HepG2 (cell line): ENCODE measurements around the gene TBC1D1. TPM values are rescaled to one million over a fixed set of nuclear protein-coding genes. Genes with fewer than 3 reads are reported as not detected.

Experiments
- AKAP8 ChIP-seq: sonication (generic); formaldehyde crosslinking; IDR thresholded peaks from 2 replicates; pipeline ENCODE4 v1.5.1; 2020; ENCODE audit warnings: mild to moderate bottlenecking, missing genetic modification reagents
- BCL6 ChIP-seq: IDR thresholded peaks from 2 replicates; pipeline ENCODE4 v1.6.1; 2016; ENCODE audit warnings: missing genetic modification reagents, missing compliant biosample characterization
- FOXA3 ChIP-seq: IDR thresholded peaks from 2 replicates; pipeline ENCODE4 v1.6.1; 2016; ENCODE audit warnings: missing genetic modification reagents, missing compliant biosample characterization
- HNRNPK ChIP-seq: fragments of 200-400 bp; formaldehyde crosslinking; IDR thresholded peaks from 2 replicates; pipeline ENCODE4 v1.6.1; 2018; ENCODE audit warnings: low read length, low read depth, moderate library complexity, mild to moderate bottlenecking; ENCODE audit not compliant: poor library complexity, severe bottlenecking
- JUNB ChIP-seq: sonication (generic); formaldehyde crosslinking; IDR thresholded peaks from 2 replicates; pipeline ENCODE4 v1.8.0; 2022; ENCODE audit warnings: missing genetic modification reagents, mild to moderate bottlenecking, borderline replicate concordance
- ZNF354B ChIP-seq: sonication (generic); formaldehyde crosslinking; IDR thresholded peaks from 2 replicates; pipeline ENCODE4 v1.8.0; 2022; ENCODE audit warnings: mild to moderate bottlenecking, missing genetic modification reagents
- ZNF619 ChIP-seq: sonication (generic); formaldehyde crosslinking; IDR thresholded peaks from 2 replicates; pipeline ENCODE4 v1.4.0; 2020; ENCODE audit warnings: mild to moderate bottlenecking, missing genetic modification reagents
- ZNF746 ChIP-seq: sonication (generic); formaldehyde crosslinking; IDR thresholded peaks from 2 replicates; pipeline ENCODE4 v1.8.0; 2022; ENCODE audit warnings: mild to moderate bottlenecking, missing genetic modification reagents
- polyA plus RNA-seq, 8 experiments: library from polyadenylated mRNA; depleted of rRNA in 3 of 8; stranded (reverse) in 7 of 8; unstranded in 1 of 8; fragments of >200 nt; fragmentation: Illumina TruSeq in 4 of 8; extraction: Trizol in 4 of 8; gene quantifications; 2 replicates each; pipeline versions ENCODE4 v1.2.1 to v1.2.3, GENCODE V29; 2011 to 2016; ENCODE audit warnings: low read depth in 4 of 8, missing spikeins in 1 of 8, mixed read lengths in 1 of 8; ENCODE audit not compliant: insufficient read depth in 1 of 8
- total RNA-seq, 5 experiments: library from RNA; depleted of rRNA; stranded (reverse); fragments of >200 nt; fragmentation: Illumina TruSeq; extraction: Trizol; gene quantifications; 2 replicates each; pipeline ENCODE4 v1.2.3, GENCODE V29; 2016; ENCODE audit warnings: low read depth in 1 of 5
- TF ChIP-seq, protein P1 (sequence below): sonication (generic); formaldehyde crosslinking; IDR thresholded peaks from 2 replicates; pipeline ENCODE4 v1.9.0; 2021; ENCODE audit warnings: mild to moderate bottlenecking, missing genetic modification reagents
- TF ChIP-seq, protein P2 (sequence below): sonication (generic); formaldehyde crosslinking; IDR thresholded peaks from 2 replicates; pipeline ENCODE4 v1.8.0; 2022; ENCODE audit warnings: mild to moderate bottlenecking, missing genetic modification reagents, borderline replicate concordance
- TF ChIP-seq, protein P3 (sequence below): sonication (generic); formaldehyde crosslinking; IDR thresholded peaks from 2 replicates; pipeline ENCODE4 v1.8.1; 2022; ENCODE audit warnings: mild to moderate bottlenecking, missing genetic modification reagents
- TF ChIP-seq, protein P4 (sequence below): conservative IDR thresholded peaks from 2 replicates; pipeline ENCODE4 v1.6.1; 2018; ENCODE audit warnings: missing genetic modification reagents
- TF ChIP-seq, protein P5 (sequence below), 2 experiments: fragments of 450-650 bp in 1 of 2; sonication (generic) in 1 of 2; formaldehyde crosslinking; IDR thresholded peaks; 2 replicates each; pipeline versions ENCODE4 v1.5.0 to v1.8.0; 2020 to 2022; ENCODE audit warnings: mild to moderate bottlenecking in 1 of 2, missing genetic modification reagents in 1 of 2

TBC1D1 gene
- total and polyA plus RNA-seq, 2 of the 13 experiments (the other 11 are each of a cell fraction or from before 2014, with no cell fraction given) = 37.3 to 62.8 TPM

DNA sequence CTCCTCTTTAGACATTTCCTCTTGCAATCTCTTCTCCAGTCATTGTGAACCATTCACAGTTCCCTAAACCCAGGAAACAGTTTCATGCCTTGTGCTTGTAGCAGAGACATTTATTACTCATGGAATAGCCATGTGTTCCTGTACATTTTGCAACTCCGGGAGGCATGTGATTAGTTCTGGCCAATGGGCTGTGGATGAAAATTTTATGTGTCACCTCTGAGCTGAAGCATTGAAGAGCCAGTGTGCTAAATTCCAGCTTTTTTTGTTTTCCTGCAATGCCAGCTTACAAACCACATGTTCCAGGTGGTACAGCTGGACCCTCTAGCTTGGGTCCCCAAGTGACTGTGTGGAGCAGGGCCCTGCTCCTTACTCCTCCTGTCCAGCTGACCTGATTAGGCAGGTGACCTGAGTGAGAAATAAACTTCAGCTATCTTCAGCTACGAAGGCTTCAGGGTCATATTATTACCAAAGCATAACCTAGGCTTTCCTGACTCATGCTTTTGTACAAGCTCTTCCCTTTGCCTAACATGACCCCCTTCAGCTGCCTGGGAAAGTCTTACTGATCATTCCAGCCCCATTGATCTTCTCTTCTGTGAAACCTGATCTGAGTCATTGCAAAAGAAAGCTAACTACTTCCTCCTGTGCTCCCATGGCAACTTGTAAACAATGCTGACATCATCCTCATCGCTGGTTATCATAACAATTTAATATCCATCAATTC is 269.8 kb downstream of the TBC1D1 start (continued):
- TF ChIP-seq, protein P1, sequence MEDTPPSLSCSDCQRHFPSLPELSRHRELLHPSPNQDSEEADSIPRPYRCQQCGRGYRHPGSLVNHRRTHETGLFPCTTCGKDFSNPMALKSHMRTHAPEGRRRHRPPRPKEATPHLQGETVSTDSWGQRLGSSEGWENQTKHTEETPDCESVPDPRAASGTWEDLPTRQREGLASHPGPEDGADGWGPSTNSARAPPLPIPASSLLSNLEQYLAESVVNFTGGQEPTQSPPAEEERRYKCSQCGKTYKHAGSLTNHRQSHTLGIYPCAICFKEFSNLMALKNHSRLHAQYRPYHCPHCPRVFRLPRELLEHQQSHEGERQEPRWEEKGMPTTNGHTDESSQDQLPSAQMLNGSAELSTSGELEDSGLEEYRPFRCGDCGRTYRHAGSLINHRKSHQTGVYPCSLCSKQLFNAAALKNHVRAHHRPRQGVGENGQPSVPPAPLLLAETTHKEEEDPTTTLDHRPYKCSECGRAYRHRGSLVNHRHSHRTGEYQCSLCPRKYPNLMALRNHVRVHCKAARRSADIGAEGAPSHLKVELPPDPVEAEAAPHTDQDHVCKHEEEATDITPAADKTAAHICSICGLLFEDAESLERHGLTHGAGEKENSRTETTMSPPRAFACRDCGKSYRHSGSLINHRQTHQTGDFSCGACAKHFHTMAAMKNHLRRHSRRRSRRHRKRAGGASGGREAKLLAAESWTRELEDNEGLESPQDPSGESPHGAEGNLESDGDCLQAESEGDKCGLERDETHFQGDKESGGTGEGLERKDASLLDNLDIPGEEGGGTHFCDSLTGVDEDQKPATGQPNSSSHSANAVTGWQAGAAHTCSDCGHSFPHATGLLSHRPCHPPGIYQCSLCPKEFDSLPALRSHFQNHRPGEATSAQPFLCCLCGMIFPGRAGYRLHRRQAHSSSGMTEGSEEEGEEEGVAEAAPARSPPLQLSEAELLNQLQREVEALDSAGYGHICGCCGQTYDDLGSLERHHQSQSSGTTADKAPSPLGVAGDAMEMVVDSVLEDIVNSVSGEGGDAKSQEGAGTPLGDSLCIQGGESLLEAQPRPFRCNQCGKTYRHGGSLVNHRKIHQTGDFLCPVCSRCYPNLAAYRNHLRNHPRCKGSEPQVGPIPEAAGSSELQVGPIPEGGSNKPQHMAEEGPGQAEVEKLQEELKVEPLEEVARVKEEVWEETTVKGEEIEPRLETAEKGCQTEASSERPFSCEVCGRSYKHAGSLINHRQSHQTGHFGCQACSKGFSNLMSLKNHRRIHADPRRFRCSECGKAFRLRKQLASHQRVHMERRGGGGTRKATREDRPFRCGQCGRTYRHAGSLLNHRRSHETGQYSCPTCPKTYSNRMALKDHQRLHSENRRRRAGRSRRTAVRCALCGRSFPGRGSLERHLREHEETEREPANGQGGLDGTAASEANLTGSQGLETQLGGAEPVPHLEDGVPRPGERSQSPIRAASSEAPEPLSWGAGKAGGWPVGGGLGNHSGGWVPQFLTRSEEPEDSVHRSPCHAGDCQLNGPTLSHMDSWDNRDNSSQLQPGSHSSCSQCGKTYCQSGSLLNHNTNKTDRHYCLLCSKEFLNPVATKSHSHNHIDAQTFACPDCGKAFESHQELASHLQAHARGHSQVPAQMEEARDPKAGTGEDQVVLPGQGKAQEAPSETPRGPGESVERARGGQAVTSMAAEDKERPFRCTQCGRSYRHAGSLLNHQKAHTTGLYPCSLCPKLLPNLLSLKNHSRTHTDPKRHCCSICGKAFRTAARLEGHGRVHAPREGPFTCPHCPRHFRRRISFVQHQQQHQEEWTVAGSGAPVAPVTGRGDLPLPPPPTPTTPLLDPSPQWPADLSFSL = no peak
- TF ChIP-seq, protein P2, sequence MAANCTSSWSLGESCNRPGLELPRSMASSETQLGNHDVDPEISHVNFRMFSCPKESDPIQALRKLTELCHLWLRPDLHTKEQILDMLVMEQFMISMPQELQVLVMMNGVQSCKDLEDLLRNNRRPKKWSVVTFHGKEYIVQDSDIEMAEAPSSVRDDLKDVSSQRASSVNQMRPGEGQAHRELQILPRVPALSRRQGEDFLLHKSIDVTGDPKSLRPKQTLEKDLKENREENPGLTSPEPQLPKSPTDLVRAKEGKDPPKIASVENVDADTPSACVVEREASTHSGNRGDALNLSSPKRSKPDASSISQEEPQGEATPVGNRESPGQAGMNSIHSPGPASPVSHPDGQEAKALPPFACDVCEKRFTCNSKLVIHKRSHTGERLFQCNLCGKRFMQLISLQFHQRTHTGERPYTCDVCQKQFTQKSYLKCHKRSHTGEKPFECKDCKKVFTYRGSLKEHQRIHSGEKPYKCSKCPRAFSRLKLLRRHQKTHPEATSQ (CRISPR knock-in tag) = no peak
- TF ChIP-seq, protein P3, sequence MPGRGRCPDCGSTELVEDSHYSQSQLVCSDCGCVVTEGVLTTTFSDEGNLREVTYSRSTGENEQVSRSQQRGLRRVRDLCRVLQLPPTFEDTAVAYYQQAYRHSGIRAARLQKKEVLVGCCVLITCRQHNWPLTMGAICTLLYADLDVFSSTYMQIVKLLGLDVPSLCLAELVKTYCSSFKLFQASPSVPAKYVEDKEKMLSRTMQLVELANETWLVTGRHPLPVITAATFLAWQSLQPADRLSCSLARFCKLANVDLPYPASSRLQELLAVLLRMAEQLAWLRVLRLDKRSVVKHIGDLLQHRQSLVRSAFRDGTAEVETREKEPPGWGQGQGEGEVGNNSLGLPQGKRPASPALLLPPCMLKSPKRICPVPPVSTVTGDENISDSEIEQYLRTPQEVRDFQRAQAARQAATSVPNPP (CRISPR knock-in tag) = no peak
- TF ChIP-seq, protein P4, sequence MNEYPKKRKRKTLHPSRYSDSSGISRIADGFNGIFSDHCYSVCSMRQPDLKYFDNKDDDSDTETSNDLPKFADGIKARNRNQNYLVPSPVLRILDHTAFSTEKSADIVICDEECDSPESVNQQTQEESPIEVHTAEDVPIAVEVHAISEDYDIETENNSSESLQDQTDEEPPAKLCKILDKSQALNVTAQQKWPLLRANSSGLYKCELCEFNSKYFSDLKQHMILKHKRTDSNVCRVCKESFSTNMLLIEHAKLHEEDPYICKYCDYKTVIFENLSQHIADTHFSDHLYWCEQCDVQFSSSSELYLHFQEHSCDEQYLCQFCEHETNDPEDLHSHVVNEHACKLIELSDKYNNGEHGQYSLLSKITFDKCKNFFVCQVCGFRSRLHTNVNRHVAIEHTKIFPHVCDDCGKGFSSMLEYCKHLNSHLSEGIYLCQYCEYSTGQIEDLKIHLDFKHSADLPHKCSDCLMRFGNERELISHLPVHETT (CRISPR knock-in tag) = no peak; the same call in 1 of the 2 replicates
- TF ChIP-seq AKAP8 (CRISPR knock-in tag) (peak; percentile 61; the same call in 1 of the 2 replicates), ZNF746 (CRISPR knock-in tag) (peak; percentile 81), ZNF619 (CRISPR knock-in tag) (no peak), FOXA3 (peak; percentile 89), JUNB (peak; percentile 63; the same call in 1 of the 2 replicates), BCL6 (CRISPR knock-in tag) (peak; percentile 81), HNRNPK (no peak), ZNF354B (CRISPR knock-in tag) (0 out of 2 replicates have a peak, but pooled peaks have one; percentile 76)
- TF ChIP-seq, protein P5, sequence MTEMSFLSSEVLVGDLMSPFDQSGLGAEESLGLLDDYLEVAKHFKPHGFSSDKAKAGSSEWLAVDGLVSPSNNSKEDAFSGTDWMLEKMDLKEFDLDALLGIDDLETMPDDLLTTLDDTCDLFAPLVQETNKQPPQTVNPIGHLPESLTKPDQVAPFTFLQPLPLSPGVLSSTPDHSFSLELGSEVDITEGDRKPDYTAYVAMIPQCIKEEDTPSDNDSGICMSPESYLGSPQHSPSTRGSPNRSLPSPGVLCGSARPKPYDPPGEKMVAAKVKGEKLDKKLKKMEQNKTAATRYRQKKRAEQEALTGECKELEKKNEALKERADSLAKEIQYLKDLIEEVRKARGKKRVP (CRISPR knock-in tag; IDR thresholded peaks at IDR 0.05) = peak in 1 of 2 experiments; percentile 76; a peak in 1 of 4 replicates
